Measurements from ENCODE around the gene BTBD2. TPM values are rescaled to one million over a fixed set of nuclear protein-coding genes. Genes with fewer than 3 reads are reported as not detected.

Gene BTBD2
- total RNA-seq, 1 donor from 2014 or later = 118 TPM

DNA sequence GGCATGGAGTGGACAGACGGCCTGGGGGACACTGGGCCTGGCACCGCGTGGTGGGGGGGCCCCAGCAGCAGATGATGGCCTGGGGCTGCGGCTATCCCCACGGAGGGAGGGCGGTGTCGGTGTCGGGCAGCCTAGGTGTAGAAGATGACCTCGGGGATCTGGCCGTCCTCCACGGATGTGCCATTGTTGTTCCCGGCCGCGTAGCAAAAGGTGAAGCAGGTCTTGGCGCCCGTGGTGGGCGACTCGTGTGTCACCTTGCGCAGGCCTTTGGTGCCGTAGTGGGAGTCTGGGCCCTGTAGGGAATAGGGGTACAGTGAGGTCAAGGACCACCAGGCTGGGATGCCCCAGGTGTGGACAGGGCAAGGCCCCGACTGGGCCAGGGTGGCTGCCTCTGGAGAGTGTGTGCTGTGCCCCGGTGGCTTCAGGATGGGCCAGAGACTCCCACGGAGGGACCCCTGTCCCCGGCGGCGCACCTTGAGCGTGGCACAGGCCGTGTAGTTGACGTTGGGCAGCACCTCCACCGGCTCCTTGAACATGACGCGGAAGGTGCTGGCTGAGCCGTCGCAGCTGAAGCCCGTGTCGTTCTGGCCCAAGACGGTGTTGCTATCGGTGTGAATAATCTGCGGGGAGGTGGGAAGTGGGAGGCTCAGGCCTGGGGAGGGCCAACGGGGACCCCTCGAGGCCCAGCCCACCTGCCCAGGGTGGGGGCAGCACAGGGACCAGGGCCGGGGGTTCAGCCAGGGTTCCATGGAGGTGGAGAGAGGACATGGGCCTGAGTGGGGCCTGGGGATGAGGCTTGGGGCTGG lies 29.0 kb downstream of the BTBD2 start:
- Mint-ChIP-seq H3K27me3 (no peaks in the 10 kb centered on the region), H3K27ac (no peak overlapping the region), H3K36me3 (peaks cover 8% of the 10 kb centered on the region), H3K9me3 (no peaks in the 10 kb centered on the region), H3K4me1 (ENCODE audit: unreplicated experiment) (no peaks in the 10 kb centered on the region), H3K4me3 (no peak overlapping the region)
- DNase-seq (ENCODE audit: extremely low spot score, unreplicated experiment) = no peak
- TF ChIP-seq, protein P1, sequence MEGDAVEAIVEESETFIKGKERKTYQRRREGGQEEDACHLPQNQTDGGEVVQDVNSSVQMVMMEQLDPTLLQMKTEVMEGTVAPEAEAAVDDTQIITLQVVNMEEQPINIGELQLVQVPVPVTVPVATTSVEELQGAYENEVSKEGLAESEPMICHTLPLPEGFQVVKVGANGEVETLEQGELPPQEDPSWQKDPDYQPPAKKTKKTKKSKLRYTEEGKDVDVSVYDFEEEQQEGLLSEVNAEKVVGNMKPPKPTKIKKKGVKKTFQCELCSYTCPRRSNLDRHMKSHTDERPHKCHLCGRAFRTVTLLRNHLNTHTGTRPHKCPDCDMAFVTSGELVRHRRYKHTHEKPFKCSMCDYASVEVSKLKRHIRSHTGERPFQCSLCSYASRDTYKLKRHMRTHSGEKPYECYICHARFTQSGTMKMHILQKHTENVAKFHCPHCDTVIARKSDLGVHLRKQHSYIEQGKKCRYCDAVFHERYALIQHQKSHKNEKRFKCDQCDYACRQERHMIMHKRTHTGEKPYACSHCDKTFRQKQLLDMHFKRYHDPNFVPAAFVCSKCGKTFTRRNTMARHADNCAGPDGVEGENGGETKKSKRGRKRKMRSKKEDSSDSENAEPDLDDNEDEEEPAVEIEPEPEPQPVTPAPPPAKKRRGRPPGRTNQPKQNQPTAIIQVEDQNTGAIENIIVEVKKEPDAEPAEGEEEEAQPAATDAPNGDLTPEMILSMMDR (conservative IDR thresholded peaks at IDR 0.05) = no peak

DNA sequence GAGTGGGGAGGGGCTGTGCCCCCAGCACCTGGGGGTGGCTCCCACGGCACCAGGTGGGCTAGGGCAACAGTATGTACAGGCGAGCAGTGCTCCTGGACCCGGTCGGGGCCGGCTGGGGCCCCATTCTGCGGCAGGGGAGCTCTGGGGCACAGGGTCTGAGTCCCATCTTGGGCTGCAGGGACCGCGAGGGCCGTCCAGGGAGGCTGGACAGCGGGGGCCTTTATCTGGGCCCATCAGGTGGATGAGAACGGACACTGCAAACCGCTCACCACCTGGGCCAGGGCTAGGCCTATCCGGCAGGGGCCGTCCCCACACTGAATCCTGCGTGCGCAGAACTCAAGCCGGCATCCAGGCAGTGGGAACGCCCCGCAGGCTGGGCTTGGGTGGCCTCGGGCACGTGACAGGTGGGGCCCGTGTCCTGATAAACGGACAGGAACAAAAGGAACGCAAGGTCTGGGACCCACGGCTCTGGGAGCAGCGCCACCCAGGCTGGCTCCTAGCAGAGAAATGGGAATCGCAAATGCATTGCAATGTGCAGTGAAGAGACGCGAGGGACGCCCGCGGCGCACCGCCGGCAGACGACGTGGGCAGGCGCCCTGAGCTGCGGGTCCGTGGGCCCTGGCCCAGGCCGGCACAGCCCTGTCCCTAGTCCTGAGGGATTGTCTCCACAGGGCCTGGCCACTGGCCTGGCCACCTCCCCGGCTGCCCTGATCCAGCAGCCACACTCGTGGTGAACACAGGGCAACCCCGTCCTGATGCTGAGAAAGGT lies 29.7 kb downstream of the BTBD2 start:
- Mint-ChIP-seq H3K27me3 (no peaks in the 10 kb centered on the region), H3K4me1 (ENCODE audit: unreplicated experiment) (no peaks in the 10 kb centered on the region), H3K4me3 (no peak overlapping the region), H3K9me3 (no peaks in the 10 kb centered on the region), H3K27ac (no peak overlapping the region), H3K36me3 (peaks cover 12% of the 10 kb centered on the region)
- TF ChIP-seq, protein P1 (conservative IDR thresholded peaks at IDR 0.05) = no peak
- no peak for DNase-seq (ENCODE audit: extremely low spot score, unreplicated experiment)

DNA sequence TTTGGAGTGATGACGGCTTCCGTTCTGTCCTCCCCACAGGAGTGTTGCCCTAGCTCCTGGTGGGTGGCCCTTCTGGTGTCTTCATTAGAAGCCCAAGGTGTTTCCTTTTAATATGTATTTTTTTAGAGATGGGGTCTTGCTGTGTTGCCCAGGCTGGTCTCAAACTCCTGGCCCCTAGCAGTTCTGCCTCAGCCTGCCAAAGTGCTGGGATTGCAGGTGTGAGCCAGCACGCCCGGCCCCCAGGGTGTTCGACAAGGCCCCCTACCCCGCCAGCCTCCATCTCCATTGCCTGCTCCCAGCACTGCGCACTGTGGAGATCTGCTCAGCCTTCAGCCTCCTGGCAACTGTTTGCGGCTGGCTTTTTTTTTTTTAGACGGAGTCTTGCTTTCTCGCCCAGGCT lies 31.2 kb downstream of the BTBD2 start:
- DNase-seq (ENCODE audit: extremely low spot score, unreplicated experiment) = no peak
- no peak overlapping the region for H3K4me3 Mint-ChIP-seq
- no peak overlapping the region for H3K27ac Mint-ChIP-seq
- TF ChIP-seq, protein P1 (conservative IDR thresholded peaks at IDR 0.05) = no peak
- no peaks in the 10 kb centered on the region for H3K9me3 Mint-ChIP-seq
- peaks cover 12% of the 10 kb centered on the region for H3K36me3 Mint-ChIP-seq
- no peaks in the 10 kb centered on the region for H3K27me3 Mint-ChIP-seq
- H3K4me1 Mint-ChIP-seq (ENCODE audit: unreplicated experiment) = no peaks in the 10 kb centered on the region

DNA sequence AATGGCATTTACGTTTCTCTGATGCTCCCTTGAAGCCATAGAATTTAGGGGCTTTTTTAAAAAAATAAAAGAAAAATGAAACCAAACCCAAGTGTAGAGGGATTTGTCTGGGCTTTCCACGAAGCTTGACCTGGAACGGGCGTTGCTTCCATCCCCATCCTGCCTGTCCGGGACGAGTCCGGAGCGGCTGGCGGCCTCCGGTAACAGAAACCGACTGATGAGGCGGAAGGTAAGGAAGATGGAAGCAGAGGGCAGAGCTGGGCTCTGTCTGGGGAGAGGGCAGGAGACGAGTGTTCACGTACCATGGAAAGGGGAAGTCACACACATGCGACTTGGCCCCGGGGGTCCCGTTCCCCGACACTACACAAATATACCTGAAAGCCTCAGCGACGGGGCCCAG lies 34.3 kb downstream of the BTBD2 start:
- TF ChIP-seq, protein P1 (conservative IDR thresholded peaks at IDR 0.05) = no peak
- Mint-ChIP-seq H3K36me3 (peaks cover 12% of the 10 kb centered on the region), H3K4me3 (no peak overlapping the region), H3K27me3 (no peaks in the 10 kb centered on the region), H3K27ac (peak overlapping the region; percentile 23), H3K9me3 (no peaks in the 10 kb centered on the region), H3K4me1 (ENCODE audit: unreplicated experiment) (no peaks in the 10 kb centered on the region)
- DNase-seq (ENCODE audit: extremely low spot score, unreplicated experiment) = no peak

DNA sequence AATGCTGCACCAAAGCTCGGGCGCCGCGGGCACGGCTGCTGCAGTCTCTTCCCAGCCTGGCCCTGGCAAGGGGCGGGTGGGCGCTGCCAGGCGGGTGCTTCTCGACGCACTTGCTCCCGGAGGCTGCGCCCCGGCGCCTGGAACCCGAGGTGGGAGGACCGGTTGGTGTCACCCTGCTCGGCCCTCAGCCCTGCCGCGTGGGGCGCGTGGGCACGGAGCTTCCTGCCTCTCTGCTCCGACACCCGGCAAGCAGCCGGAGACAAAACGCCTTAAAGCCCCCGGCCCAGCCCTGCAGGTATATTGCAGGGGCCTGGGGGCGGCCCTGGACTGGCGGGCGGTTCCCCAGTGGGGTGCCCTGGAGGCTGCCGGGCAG lies 34.7 kb downstream of the BTBD2 start:
- H3K36me3 Mint-ChIP-seq = peaks cover 12% of the 10 kb centered on the region
- DNase-seq (ENCODE audit: extremely low spot score, unreplicated experiment) = no peak
- H3K9me3 Mint-ChIP-seq = no peaks in the 10 kb centered on the region
- no peaks in the 10 kb centered on the region for H3K27me3 Mint-ChIP-seq
- no peaks in the 10 kb centered on the region for H3K4me1 Mint-ChIP-seq (ENCODE audit: unreplicated experiment)
- TF ChIP-seq, protein P1 (conservative IDR thresholded peaks at IDR 0.05) = no peak
- H3K27ac Mint-ChIP-seq = no peak overlapping the region
- no peak overlapping the region for H3K4me3 Mint-ChIP-seq
